A673 (cell line): ENCODE data around the gene FRY. TPM values are rescaled to one million over a fixed set of nuclear protein-coding genes. Genes with fewer than 3 reads are reported as not detected.

Experiments used
- BruUV-seq: library from RNA; stranded (reverse); fragments of 400-500 nt; replicated peaks from 2 replicates; lab custom pipeline; 2021; lab: Mats Ljungman, UMichigan
- CTCF ChIA-PET: fragments of 300-600 bp; sonication (Branson Sonifier 250); formaldehyde crosslinking; loops from one replicate; lab custom pipeline; 2022; ENCODE audit warnings: antibody characterized with exemption; lab: Charles Lee
- POLR2A ChIA-PET: fragments of 300-600 bp; sonication (Branson Sonifier 250); formaldehyde crosslinking; loops from one replicate; lab custom pipeline; 2022; ENCODE audit warnings: antibody characterized with exemption; ENCODE audit not compliant: low non-redundant PET; lab: Charles Lee
- DNase-seq: peaks from one replicate; pipeline ENCODE4 v3.0.0-alpha.2; 2015; ENCODE audit warnings: low spot score
- H3K27ac ChIP-seq: fragments of 200-600 bp; sonication (generic); 2 replicates; pipeline ENCODE4 v1.5.1; 2016; ENCODE audit warnings: mixed run types, low read depth, mild to moderate bottlenecking, mixed read lengths, antibody characterized with exemption, low read length; ENCODE audit not compliant: poor library complexity, severe bottlenecking
- H3K27me3 ChIP-seq: fragments of 200-600 bp; sonication (generic); replicated peaks from 2 replicates; pipeline ENCODE4 v1.6.1; 2017; ENCODE audit warnings: mixed run types, low read depth, mild to moderate bottlenecking, mixed read lengths, antibody characterized with exemption, low read length; ENCODE audit not compliant: insufficient read depth, poor library complexity
- H3K36me3 ChIP-seq: fragments of 200-600 bp; sonication (generic); 2 replicates; pipeline ENCODE4 v1.6.1; 2016; ENCODE audit warnings: mixed run types, mild to moderate bottlenecking, mixed read lengths, antibody characterized with exemption, low read length; ENCODE audit not compliant: insufficient read depth, poor library complexity, severe bottlenecking
- H3K4me1 ChIP-seq: fragments of 200-600 bp; sonication (generic); 2 replicates; pipeline ENCODE4 v1.6.1; 2017; ENCODE audit warnings: mixed run types, mild to moderate bottlenecking, mixed read lengths, antibody characterized with exemption, low read length; ENCODE audit not compliant: insufficient read depth, poor library complexity, severe bottlenecking
- H3K4me3 ChIP-seq: fragments of 200-600 bp; sonication (generic); 2 replicates; pipeline ENCODE4 v1.5.1; 2016; ENCODE audit warnings: low read depth, mixed run types, mild to moderate bottlenecking, mixed read lengths, low read length; ENCODE audit not compliant: poor library complexity, severe bottlenecking
- H3K9me3 ChIP-seq: fragments of 200-600 bp; sonication (generic); 2 replicates; pipeline ENCODE4 v1.6.1; 2016; ENCODE audit warnings: mixed run types, low read depth, mild to moderate bottlenecking, mixed read lengths, antibody characterized with exemption, low read length; ENCODE audit not compliant: poor library complexity, severe bottlenecking
- EZH2 ChIP-seq: fragments of 200-600 bp; sonication (generic); IDR thresholded peaks from 2 replicates; pipeline ENCODE4 v1.6.1; 2017; ENCODE audit warnings: borderline replicate concordance, low read depth, mild to moderate bottlenecking, mixed read lengths, antibody characterized with exemption, low read length; ENCODE audit not compliant: poor library complexity, severe bottlenecking
- intact Hi-C: fragments of 100-400 bp; cut with micrococcal nuclease; formaldehyde crosslinking; loops from one replicate; pipeline ENCODE4 v1.10.0; 2022; ENCODE audit not compliant: unreplicated experiment
- total RNA-seq: library from RNA; stranded (reverse); gene quantifications from 2 replicates; pipeline ENCODE4 v1.2.3, GENCODE V29; 2021
- TF ChIP-seq, protein P1 (sequence below): fragments of 300-800, 200-600 bp; sonication (generic); conservative IDR thresholded peaks from 2 replicates; pipeline ENCODE4 v1.5.1; 2017; ENCODE audit warnings: low read depth, mild to moderate bottlenecking, antibody characterized with exemption, low read length, moderate library complexity, mixed read lengths

The FRY gene
- total RNA-seq, 1 experiment from 2014 or later = 0.58 TPM

DNA sequence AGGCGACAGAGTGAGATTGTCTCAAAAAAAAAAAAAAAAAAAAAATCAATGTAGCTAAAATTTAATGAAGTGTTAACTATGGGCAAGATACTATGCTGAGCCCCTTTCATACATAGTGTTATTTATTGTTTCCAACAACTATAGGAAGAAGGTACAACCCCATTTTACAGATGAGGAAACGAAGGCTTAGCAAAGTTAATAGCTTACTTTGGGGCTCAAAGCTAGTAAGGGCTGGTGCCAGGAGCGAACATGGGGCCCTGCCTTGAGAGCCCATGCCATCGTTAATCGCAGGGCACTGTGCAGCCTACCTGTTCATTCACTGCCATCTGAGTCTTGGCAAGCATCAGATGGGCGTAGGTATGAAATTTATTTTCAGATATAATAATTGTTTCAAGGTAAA lies 1.9 kb upstream of the FRY start:
- H3K27ac ChIP-seq = no peak overlapping the region
- DNase-seq = no peak
- TF ChIP-seq, protein P1, sequence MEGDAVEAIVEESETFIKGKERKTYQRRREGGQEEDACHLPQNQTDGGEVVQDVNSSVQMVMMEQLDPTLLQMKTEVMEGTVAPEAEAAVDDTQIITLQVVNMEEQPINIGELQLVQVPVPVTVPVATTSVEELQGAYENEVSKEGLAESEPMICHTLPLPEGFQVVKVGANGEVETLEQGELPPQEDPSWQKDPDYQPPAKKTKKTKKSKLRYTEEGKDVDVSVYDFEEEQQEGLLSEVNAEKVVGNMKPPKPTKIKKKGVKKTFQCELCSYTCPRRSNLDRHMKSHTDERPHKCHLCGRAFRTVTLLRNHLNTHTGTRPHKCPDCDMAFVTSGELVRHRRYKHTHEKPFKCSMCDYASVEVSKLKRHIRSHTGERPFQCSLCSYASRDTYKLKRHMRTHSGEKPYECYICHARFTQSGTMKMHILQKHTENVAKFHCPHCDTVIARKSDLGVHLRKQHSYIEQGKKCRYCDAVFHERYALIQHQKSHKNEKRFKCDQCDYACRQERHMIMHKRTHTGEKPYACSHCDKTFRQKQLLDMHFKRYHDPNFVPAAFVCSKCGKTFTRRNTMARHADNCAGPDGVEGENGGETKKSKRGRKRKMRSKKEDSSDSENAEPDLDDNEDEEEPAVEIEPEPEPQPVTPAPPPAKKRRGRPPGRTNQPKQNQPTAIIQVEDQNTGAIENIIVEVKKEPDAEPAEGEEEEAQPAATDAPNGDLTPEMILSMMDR = no peak
- no peak for TF ChIP-seq EZH2
- ChIA-PET CTCF (no interaction called here), POLR2A (no interaction called here)
- H3K4me1 ChIP-seq = no peaks in the 10 kb centered on the region
- no peaks in the 10 kb centered on the region for H3K9me3 ChIP-seq
- intact Hi-C loops = no loop called here
- no TSS peak for BruUV-seq
- H3K27me3 ChIP-seq = peaks cover 35% of the 10 kb centered on the region
- no peak overlapping the region for H3K4me3 ChIP-seq
- no peaks in the 10 kb centered on the region for H3K36me3 ChIP-seq

- no TSS peak for BruUV-seq
- Histone ChIP-seq H3K36me3 (no peaks in the 10 kb centered on the region), H3K27ac (no peak overlapping the region), H3K27me3 (peaks cover 35% of the 10 kb centered on the region), H3K4me1 (no peaks in the 10 kb centered on the region), H3K4me3 (peak overlapping the region; percentile 52), H3K9me3 (no peaks in the 10 kb centered on the region)
- ChIA-PET POLR2A (no interaction called here), CTCF (interaction anchor here (0.7 kb wide), 1 partner anchor 191 kb away, joined by 4 read pairs; no protein-coding TSS in a partner anchor)
- DNase-seq = no peak
- TF ChIP-seq, protein P1 = no peak
- TF ChIP-seq EZH2 = no peak
- intact Hi-C loops = no loop called here
Measured at GRCh38 chr13:32031815-32032370, 319 bp downstream of the FRY start.

GRCh38 chr13:32032759-32033158 lies 1.2 kb downstream of the FRY start:
- ChIA-PET CTCF (no interaction called here), POLR2A (no interaction called here)
- no peaks in the 10 kb centered on the region for H3K36me3 ChIP-seq
- H3K9me3 ChIP-seq = no peaks in the 10 kb centered on the region
- H3K27me3 ChIP-seq = peaks cover 35% of the 10 kb centered on the region
- BruUV-seq = no TSS peak
- H3K4me3 ChIP-seq = no peak overlapping the region
- DNase-seq = no peak
- TF ChIP-seq, protein P1 = no peak
- no peak for TF ChIP-seq EZH2
- H3K4me1 ChIP-seq = no peaks in the 10 kb centered on the region
- no peak overlapping the region for H3K27ac ChIP-seq
- intact Hi-C loops = no loop called here
